ENCODE data around the gene GOLPH3L.

DNA sequence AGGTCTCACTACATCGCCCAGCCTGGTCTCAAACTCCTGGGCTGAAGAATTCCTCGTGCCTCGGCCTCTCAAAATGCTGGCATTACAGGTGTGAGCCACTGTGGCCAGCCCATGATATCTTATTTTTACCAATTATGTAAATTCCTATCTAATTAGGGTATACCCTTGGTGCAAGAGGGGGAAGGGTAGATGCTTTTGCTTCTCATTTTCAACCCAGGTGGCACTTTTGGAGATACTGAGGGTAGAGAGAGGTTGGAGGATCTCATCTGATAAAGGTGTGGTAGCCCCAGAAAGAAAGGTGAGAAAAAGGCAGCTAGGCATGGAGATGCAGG lies 85.0 kb downstream of the GOLPH3L start:
- TF ChIP-seq, protein P1, sequence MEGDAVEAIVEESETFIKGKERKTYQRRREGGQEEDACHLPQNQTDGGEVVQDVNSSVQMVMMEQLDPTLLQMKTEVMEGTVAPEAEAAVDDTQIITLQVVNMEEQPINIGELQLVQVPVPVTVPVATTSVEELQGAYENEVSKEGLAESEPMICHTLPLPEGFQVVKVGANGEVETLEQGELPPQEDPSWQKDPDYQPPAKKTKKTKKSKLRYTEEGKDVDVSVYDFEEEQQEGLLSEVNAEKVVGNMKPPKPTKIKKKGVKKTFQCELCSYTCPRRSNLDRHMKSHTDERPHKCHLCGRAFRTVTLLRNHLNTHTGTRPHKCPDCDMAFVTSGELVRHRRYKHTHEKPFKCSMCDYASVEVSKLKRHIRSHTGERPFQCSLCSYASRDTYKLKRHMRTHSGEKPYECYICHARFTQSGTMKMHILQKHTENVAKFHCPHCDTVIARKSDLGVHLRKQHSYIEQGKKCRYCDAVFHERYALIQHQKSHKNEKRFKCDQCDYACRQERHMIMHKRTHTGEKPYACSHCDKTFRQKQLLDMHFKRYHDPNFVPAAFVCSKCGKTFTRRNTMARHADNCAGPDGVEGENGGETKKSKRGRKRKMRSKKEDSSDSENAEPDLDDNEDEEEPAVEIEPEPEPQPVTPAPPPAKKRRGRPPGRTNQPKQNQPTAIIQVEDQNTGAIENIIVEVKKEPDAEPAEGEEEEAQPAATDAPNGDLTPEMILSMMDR (IDR thresholded peaks at IDR 0.05), result no peak
- TF ChIP-seq POLR2A (IDR thresholded peaks at IDR 0.05), result no peak

Data from ovary (tissue), 3 donors.